Ishikawa (cell line): ENCODE data around the gene TBXAS1.

ENCODE experiments used
- CEBPB ChIP-seq: IDR thresholded peaks from 2 replicates; pipeline ENCODE4 v1.6.1; 2012
- CREB1 ChIP-seq: IDR thresholded peaks from 2 replicates; pipeline ENCODE4 v1.6.1; 2012; ENCODE audit warnings: low read depth
- EGR1 ChIP-seq: IDR thresholded peaks from 2 replicates; pipeline ENCODE4 v1.6.1; 2012
- EP300 ChIP-seq: IDR thresholded peaks from 2 replicates; pipeline ENCODE4 v1.6.1; 2012; ENCODE audit warnings: borderline replicate concordance
- FOXM1 ChIP-seq: IDR thresholded peaks from 2 replicates; pipeline ENCODE4 v1.6.1; 2012; ENCODE audit warnings: low read depth, borderline replicate concordance
- NFIC ChIP-seq: IDR thresholded peaks from 2 replicates; pipeline ENCODE4 v1.6.1; 2012
- RAD21 ChIP-seq: IDR thresholded peaks from 2 replicates; pipeline ENCODE4 v1.6.1; 2012; ENCODE audit warnings: low read depth
- TAF1 ChIP-seq: IDR thresholded peaks from 2 replicates; pipeline ENCODE4 v1.6.1; 2012; ENCODE audit warnings: low read depth, mild to moderate bottlenecking
- TCF12 ChIP-seq: IDR thresholded peaks from 2 replicates; pipeline ENCODE4 v1.6.1; 2012; ENCODE audit warnings: low read depth
- TEAD4 ChIP-seq: IDR thresholded peaks from 2 replicates; pipeline ENCODE4 v1.6.1; 2012
- YY1 ChIP-seq: IDR thresholded peaks from 2 replicates; pipeline ENCODE4 v1.6.1; 2012; ENCODE audit warnings: low read depth
- ZBTB7A ChIP-seq: IDR thresholded peaks from 2 replicates; pipeline ENCODE4 v1.6.1; 2012; ENCODE audit warnings: low read depth
- TF ChIP-seq, protein P1 (sequence below): IDR thresholded peaks from 2 replicates; pipeline ENCODE4 v1.6.1; 2012; ENCODE audit warnings: low read depth, mild to moderate bottlenecking
- TF ChIP-seq, protein P2 (sequence below): IDR thresholded peaks from 2 replicates; pipeline ENCODE4 v1.6.1; 2012
- TF ChIP-seq, protein P3 (sequence below): IDR thresholded peaks from 2 replicates; pipeline ENCODE4 v1.6.1; 2012

Gene TBXAS1

GRCh38 chr7:139852482-139852845, 23.4 kb downstream of the TBXAS1 start:
- TF ChIP-seq CEBPB = no peak
- TF ChIP-seq RAD21 = no peak
- TF ChIP-seq TAF1 = no peak
- no peak for TF ChIP-seq TCF12
- TF ChIP-seq, protein P1, sequence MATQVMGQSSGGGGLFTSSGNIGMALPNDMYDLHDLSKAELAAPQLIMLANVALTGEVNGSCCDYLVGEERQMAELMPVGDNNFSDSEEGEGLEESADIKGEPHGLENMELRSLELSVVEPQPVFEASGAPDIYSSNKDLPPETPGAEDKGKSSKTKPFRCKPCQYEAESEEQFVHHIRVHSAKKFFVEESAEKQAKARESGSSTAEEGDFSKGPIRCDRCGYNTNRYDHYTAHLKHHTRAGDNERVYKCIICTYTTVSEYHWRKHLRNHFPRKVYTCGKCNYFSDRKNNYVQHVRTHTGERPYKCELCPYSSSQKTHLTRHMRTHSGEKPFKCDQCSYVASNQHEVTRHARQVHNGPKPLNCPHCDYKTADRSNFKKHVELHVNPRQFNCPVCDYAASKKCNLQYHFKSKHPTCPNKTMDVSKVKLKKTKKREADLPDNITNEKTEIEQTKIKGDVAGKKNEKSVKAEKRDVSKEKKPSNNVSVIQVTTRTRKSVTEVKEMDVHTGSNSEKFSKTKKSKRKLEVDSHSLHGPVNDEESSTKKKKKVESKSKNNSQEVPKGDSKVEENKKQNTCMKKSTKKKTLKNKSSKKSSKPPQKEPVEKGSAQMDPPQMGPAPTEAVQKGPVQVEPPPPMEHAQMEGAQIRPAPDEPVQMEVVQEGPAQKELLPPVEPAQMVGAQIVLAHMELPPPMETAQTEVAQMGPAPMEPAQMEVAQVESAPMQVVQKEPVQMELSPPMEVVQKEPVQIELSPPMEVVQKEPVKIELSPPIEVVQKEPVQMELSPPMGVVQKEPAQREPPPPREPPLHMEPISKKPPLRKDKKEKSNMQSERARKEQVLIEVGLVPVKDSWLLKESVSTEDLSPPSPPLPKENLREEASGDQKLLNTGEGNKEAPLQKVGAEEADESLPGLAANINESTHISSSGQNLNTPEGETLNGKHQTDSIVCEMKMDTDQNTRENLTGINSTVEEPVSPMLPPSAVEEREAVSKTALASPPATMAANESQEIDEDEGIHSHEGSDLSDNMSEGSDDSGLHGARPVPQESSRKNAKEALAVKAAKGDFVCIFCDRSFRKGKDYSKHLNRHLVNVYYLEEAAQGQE = no peak
- TF ChIP-seq CREB1 = no peak
- TF ChIP-seq, protein P2, sequence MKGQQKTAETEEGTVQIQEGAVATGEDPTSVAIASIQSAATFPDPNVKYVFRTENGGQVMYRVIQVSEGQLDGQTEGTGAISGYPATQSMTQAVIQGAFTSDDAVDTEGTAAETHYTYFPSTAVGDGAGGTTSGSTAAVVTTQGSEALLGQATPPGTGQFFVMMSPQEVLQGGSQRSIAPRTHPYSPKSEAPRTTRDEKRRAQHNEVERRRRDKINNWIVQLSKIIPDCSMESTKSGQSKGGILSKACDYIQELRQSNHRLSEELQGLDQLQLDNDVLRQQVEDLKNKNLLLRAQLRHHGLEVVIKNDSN = no peak
- no peak for TF ChIP-seq ZBTB7A
- TF ChIP-seq FOXM1 = no peak
- TF ChIP-seq, protein P3, sequence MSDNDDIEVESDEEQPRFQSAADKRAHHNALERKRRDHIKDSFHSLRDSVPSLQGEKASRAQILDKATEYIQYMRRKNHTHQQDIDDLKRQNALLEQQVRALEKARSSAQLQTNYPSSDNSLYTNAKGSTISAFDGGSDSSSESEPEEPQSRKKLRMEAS = no peak
- no peak for TF ChIP-seq EGR1
- no peak for TF ChIP-seq TEAD4
- TF ChIP-seq YY1 = no peak
- no peak for TF ChIP-seq EP300

DNA sequence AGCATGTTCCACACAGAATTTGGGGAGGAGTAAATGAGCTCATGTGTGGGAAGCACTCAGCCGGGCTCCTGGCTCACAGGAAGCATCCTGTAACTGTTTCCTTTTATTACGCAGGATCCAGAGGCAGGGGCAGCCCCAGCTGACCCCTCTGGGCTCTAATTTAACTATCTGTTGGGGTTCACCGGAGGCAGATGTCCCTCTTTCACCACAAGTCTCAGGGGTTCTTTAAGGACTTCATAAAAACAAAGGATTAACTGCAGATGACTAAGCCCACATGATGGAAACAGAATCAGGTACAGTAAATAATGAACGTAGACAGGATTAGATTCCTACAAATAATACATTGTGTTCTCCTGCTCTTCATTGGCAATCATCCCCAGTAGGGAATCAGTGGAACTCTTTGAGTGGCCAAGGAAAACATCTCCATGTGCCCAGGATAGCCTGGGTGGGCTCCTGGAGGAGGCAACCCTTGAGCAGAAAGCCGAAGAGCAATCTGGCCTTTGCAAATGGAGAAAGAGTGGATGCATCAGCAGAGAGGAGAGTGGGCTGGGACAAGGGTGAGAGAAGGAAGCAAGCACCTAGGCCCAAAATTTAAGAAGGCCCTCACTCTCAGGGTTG, 24.6 kb downstream of the TBXAS1 start:
- TF ChIP-seq YY1 = no peak
- TF ChIP-seq TAF1 = no peak
- TF ChIP-seq CREB1 = no peak
- TF ChIP-seq, protein P3 = no peak
- TF ChIP-seq, protein P1 = no peak
- TF ChIP-seq EGR1 = no peak

- TF ChIP-seq FOXM1 = no peak
- TF ChIP-seq NFIC = no peak
- no peak for TF ChIP-seq ZBTB7A
- TF ChIP-seq EP300 = no peak
- TF ChIP-seq TAF1 = no peak
- TF ChIP-seq CREB1 = no peak
- TF ChIP-seq, protein P3 = no peak
- TF ChIP-seq, protein P1 = no peak
- no peak for TF ChIP-seq TCF12
Observed at GRCh38 chr7:139854124-139854511, 25.1 kb downstream of the TBXAS1 start.

DNA sequence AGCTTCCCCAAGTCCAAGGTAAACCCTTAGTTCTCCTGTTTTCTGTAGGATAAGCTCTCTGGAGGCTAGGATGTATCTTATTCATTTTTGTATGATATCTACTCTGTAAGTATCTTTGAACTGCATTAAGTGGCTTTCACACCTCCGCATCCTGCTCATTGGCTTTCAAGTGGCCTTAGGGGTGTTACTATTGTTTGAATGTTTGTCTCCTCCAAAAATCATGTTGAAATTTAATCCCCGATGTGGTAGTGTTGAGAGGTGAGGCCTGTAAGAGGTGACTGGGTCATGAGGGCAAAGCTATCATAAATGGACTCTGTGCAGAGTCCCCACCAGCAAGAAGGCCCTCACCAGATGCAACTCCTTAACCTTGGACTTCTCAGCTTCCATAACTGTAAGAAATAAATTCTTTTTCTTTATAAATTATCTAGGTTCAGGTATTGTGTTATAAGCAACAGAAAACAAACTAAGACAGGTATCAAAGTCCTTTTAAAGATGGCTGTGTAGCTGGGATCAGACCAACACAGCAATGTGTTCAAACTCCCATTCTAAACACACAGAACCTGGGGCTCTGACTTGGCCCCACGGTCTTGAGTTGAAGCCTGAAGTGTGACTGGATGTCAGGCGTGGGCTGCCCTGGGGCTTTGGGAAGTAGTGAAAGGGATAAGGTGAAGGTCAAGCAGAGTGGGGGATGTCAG, 25.9 kb downstream of the TBXAS1 start:
- TF ChIP-seq, protein P3 = no peak
- no peak for TF ChIP-seq NFIC
- TF ChIP-seq TEAD4 = no peak
- TF ChIP-seq, protein P1 = no peak
- TF ChIP-seq, protein P2 = no peak
- no peak for TF ChIP-seq EP300
- no peak for TF ChIP-seq RAD21
- TF ChIP-seq YY1 = no peak
- TF ChIP-seq ZBTB7A = no peak
- TF ChIP-seq CREB1 = no peak
- no peak for TF ChIP-seq EGR1
- TF ChIP-seq TAF1 = no peak
- no peak for TF ChIP-seq FOXM1
- no peak for TF ChIP-seq CEBPB
- TF ChIP-seq TCF12 = no peak
